ENCODE data around the gene KIDINS220.

GRCh38 chr2:8876628-8877027, 39.2 kb upstream of the KIDINS220 start:
- TF ChIP-seq CTCF (IDR thresholded peaks at IDR 0.05; ENCODE audit: borderline replicate concordance, extremely low read depth, low read length, poor library complexity, severe bottlenecking) (no peak), EZH2 (IDR thresholded peaks at IDR 0.05; ENCODE audit: borderline replicate concordance, low read depth, low read length, severe bottlenecking) (no peak)
